Activated CD8-positive, alpha-beta memory T cell treated with anti-CD3 and anti-CD28 coated beads, Interleukin-2, amount 10 ng/mL, durations not matched to agents 7 days and 5 days (primary cell): ENCODE results near the gene TRIM60. TPM values are rescaled to one million over a fixed set of nuclear protein-coding genes. Genes with fewer than 3 reads are reported as not detected.
A peak's percentile ranks its signal among the peaks of the same experiment; 100 is the strongest.
"Not testable (repeated sequence)": the region's sequence is repeated elsewhere in the genome, so short reads cannot be mapped to it uniquely, and the experiment has no call there.

Experiments used
- ATAC-seq: fragments of 150-1000 bp; cut with Tn5 transposase; one replicate; pipeline ENCODE4 v1.10.0; 2021; ENCODE audit warnings: moderate library complexity
- CTCF ChIA-PET: fragments of 350-600 bp; sonication (Branson Sonifier 250); formaldehyde crosslinking; loops from one replicate; lab custom pipeline; 2021; ENCODE audit warnings: antibody characterized with exemption; lab: Charles Lee
- DNase-seq: peaks from one replicate; pipeline ENCODE4 v3.0.0-alpha.2; 2020
- H3K27ac Mint-ChIP-seq: one replicate; pipeline ENCODE4 v1.8.0; 2021; ENCODE audit warnings: mild to moderate bottlenecking, mixed read lengths
- H3K27me3 Mint-ChIP-seq: one replicate; pipeline ENCODE4 v1.8.0; 2021; ENCODE audit warnings: mixed read lengths
- H3K36me3 Mint-ChIP-seq: one replicate; pipeline ENCODE4 v1.8.0; 2021; ENCODE audit warnings: mild to moderate bottlenecking, mixed read lengths
- H3K4me1 Mint-ChIP-seq: one replicate; pipeline ENCODE4 v1.8.0; 2021; ENCODE audit warnings: mixed read lengths
- H3K4me3 Mint-ChIP-seq: one replicate; pipeline ENCODE4 v1.8.0; 2021; ENCODE audit warnings: mild to moderate bottlenecking, moderate library complexity, mixed read lengths
- H3K9me3 Mint-ChIP-seq: one replicate; pipeline ENCODE4 v1.8.0; 2022; ENCODE audit warnings: low read depth, mixed read lengths
- total RNA-seq, 2 experiments: library from RNA; stranded (reverse); gene quantifications; one replicate each; pipeline ENCODE4 v1.2.3, GENCODE V29; 2021

TRIM60 gene
- total RNA-seq, 2 experiments from 2014 or later, result not detected

DNA sequence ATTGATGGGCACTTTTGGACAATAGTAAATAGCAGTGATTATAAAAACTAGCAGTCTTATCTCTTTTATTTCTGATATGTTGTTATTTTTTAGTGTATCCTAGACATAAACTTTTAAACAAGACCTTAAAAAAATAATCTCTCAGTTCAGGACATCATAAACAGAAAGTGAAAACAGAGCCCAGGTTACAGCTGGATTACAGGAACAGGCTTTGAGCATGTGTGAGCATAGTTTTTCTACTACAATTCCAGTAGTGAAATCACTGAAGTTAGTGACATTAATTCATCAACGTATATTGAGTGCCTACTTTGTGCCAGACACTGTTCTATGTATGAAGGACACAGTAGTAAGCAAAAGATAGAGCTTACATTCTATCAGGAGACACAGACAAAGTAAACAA is 38.8 kb downstream of the TRIM60 start:
- H3K4me3 Mint-ChIP-seq, result no peak overlapping the region
- H3K4me1 Mint-ChIP-seq, result no peaks in the 10 kb centered on the region
- ATAC-seq (no peak), DNase-seq (no peak)
- no peak overlapping the region for H3K27ac Mint-ChIP-seq
- H3K36me3 Mint-ChIP-seq, result no peaks in the 10 kb centered on the region
- H3K27me3 Mint-ChIP-seq, result no peaks in the 10 kb centered on the region
- CTCF ChIA-PET, result no interaction called here
- no peaks in the 10 kb centered on the region for H3K9me3 Mint-ChIP-seq

DNA sequence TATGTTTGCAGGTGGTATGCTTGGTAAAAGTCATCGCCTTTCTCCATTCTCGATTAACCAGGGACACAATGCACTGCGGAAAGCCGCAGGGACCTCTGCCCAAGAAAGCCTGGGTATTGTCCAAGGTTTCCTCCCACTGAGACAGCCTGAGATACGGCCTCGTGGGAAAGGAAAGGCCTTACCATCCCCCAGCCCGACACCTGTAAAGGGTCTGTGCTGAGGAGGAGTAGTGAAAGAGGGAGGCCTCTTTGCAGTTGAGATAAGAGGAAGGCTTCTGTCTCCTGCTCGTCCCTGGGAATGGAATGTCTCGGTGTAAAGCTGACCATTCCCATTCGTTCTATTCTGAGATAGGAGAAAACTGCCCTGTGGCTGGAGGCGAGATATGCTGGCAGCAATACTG is 41.5 kb downstream of the TRIM60 start:
- H3K27me3 Mint-ChIP-seq, ATAC-seq, CTCF ChIA-PET: not testable (repeated sequence)

GRCh38 chr4:165077034-165077578 is 45.3 kb downstream of the TRIM60 start:
- CTCF ChIA-PET, result interaction anchor here (1.3 kb wide), 1 partner anchor 22 kb away, joined by 3 read pairs; no protein-coding TSS in a partner anchor
- H3K27ac Mint-ChIP-seq, result no peak overlapping the region
- H3K9me3 Mint-ChIP-seq, result no peaks in the 10 kb centered on the region
- DNase-seq (peak; percentile 14), ATAC-seq (no peak)
- peaks cover 4% of the 10 kb centered on the region for H3K36me3 Mint-ChIP-seq
- H3K27me3 Mint-ChIP-seq, result no peaks in the 10 kb centered on the region
- no peak overlapping the region for H3K4me3 Mint-ChIP-seq
- H3K4me1 Mint-ChIP-seq, result peaks cover 2% of the 10 kb centered on the region

More for the DNA sequence above, 41.5 kb downstream of the TRIM60 start:
- not testable (repeated sequence) for H3K4me1 Mint-ChIP-seq, H3K9me3 Mint-ChIP-seq, DNase-seq, H3K36me3 Mint-ChIP-seq, H3K27ac Mint-ChIP-seq, H3K4me3 Mint-ChIP-seq

- no peak for DNase-seq
- ATAC-seq, result no peak
- CTCF ChIA-PET, result no interaction called here
- no peaks in the 10 kb centered on the region for H3K27me3 Mint-ChIP-seq
- peaks cover 2% of the 10 kb centered on the region for H3K4me1 Mint-ChIP-seq
- H3K36me3 Mint-ChIP-seq, result peaks cover 4% of the 10 kb centered on the region
- no peak overlapping the region for H3K4me3 Mint-ChIP-seq
- H3K27ac Mint-ChIP-seq, result no peak overlapping the region
- no peaks in the 10 kb centered on the region for H3K9me3 Mint-ChIP-seq
Observed at GRCh38 chr4:165079476-165079875, 47.7 kb downstream of the TRIM60 start.

GRCh38 chr4:165084787-165085186 is 53.0 kb downstream of the TRIM60 start:
- not testable (repeated sequence) for H3K4me3 Mint-ChIP-seq, H3K27me3 Mint-ChIP-seq
- CTCF ChIA-PET, result interaction anchor here (0.7 to 1.3 kb wide), 2 partner anchors 9 to 10 kb away, joined by 3 read pairs; no protein-coding TSS in a partner anchor

GRCh38 chr4:165085946-165086345 is 54.1 kb downstream of the TRIM60 start:
- Mint-ChIP-seq H3K4me3 (no peak overlapping the region), H3K9me3 (no peaks in the 10 kb centered on the region), H3K27me3 (no peaks in the 10 kb centered on the region), H3K27ac (no peak overlapping the region), H3K36me3 (peaks cover 10% of the 10 kb centered on the region), H3K4me1 (no peaks in the 10 kb centered on the region)
- ATAC-seq, result no peak
- no peak for DNase-seq
- CTCF ChIA-PET, result interaction anchor here (1.3 kb wide), 1 partner anchor 11 kb away, joined by 3 read pairs; no protein-coding TSS in a partner anchor

More at GRCh38 chr4:165084787-165085186, 53.0 kb downstream of the TRIM60 start:
- not testable (repeated sequence) for H3K36me3 Mint-ChIP-seq, H3K9me3 Mint-ChIP-seq, ATAC-seq, DNase-seq, H3K27ac Mint-ChIP-seq, H3K4me1 Mint-ChIP-seq

- H3K27ac Mint-ChIP-seq, result no peak overlapping the region
- H3K4me3 Mint-ChIP-seq, result no peak overlapping the region
- no peak for ATAC-seq
- H3K9me3 Mint-ChIP-seq, result no peaks in the 10 kb centered on the region
- H3K4me1 Mint-ChIP-seq, result no peaks in the 10 kb centered on the region
- H3K27me3 Mint-ChIP-seq, result no peaks in the 10 kb centered on the region
- H3K36me3 Mint-ChIP-seq, result peaks cover 10% of the 10 kb centered on the region
- CTCF ChIA-PET, result interaction anchor here (0.7 to 1.5 kb wide), 2 partner anchors 8 to 43 kb away, joined by 3 read pairs; no protein-coding TSS in a partner anchor
- DNase-seq, result no peak
Observed at GRCh38 chr4:165088366-165088765, 56.6 kb downstream of the TRIM60 start.

Other genes starting within 250 kb of the TRIM60 start
- gene APELA, start 154.8 kb upstream of the TRIM60 start, total RNA-seq, result not detected
- gene TRIM61, start 54.3 kb upstream of the TRIM60 start, total RNA-seq, result 1 to 10 TPM; 1.7 to 2.2 TPM
- not detected for gene TRIM75, start 21.9 kb downstream of the TRIM60 start, total RNA-seq
- gene TMEM192, start 80.9 kb downstream of the TRIM60 start, total RNA-seq, result 1 to 10 TPM; 6.4 to 7.3 TPM
- gene KLHL2, start 175.6 kb downstream of the TRIM60 start, total RNA-seq, result 10 to 100 TPM; 22.2 to 27.0 TPM